Thymus (tissue), 11 donors: ENCODE results near the gene DIP2C. TPM values are rescaled to one million over a fixed set of nuclear protein-coding genes. Genes with fewer than 3 reads are reported as not detected.

ENCODE experiments used
- DNase-seq, 9 donors: peaks; one replicate each; pipeline ENCODE4 v3.0.0-alpha.2; 2013; ENCODE audit warnings: low spot score in 9 of 9, low read depth in 6 of 9, missing footprints in 1 of 9
- H3K27ac ChIP-seq, 2 donors: one replicate each; pipeline ENCODE4 v1.5.1; 2013; ENCODE audit warnings: control low read depth in 1 of 2, low read depth in 1 of 2, low read length in 1 of 2, mild to moderate bottlenecking in 1 of 2, moderate library complexity in 1 of 2
- H3K27me3 ChIP-seq, 2 donors: one replicate each; pipeline ENCODE4 v1.5.1; 2013; ENCODE audit warnings: low read length in 1 of 2; ENCODE audit not compliant: control insufficient read depth in 2 of 2, insufficient read depth in 1 of 2
- H3K36me3 ChIP-seq, 2 donors: one replicate each; pipeline ENCODE4 v1.5.1; 2013; ENCODE audit warnings: low read length in 1 of 2, mild to moderate bottlenecking in 1 of 2, moderate library complexity in 1 of 2; ENCODE audit not compliant: control insufficient read depth in 2 of 2, insufficient read depth in 2 of 2
- H3K4me1 ChIP-seq, 2 donors: one replicate each; pipeline ENCODE4 v1.5.1; 2013; ENCODE audit warnings: low read length in 2 of 2; ENCODE audit not compliant: control insufficient read depth in 2 of 2, insufficient read depth in 2 of 2
- H3K4me3 ChIP-seq, 2 donors: one replicate each; pipeline ENCODE4 v1.5.1; 2013; ENCODE audit warnings: low read length in 2 of 2, control low read depth in 1 of 2, mild to moderate bottlenecking in 1 of 2
- H3K9me3 ChIP-seq, 2 donors: one replicate each; pipeline ENCODE4 v1.5.1; 2013; ENCODE audit warnings: low read length in 1 of 2, mild to moderate bottlenecking in 1 of 2; ENCODE audit not compliant: control insufficient read depth in 2 of 2, insufficient read depth in 1 of 2
- WGBS: extraction: QIAGEN DNeasy Blood & Tissue Kit; methylation state at CpG from one replicate; pipeline ENCODE4 v1.1.7; 2013; 5-methylcytosine and 5-hydroxymethylcytosine counted together
- polyA plus RNA-seq: library from polyadenylated mRNA; stranded (reverse); fragments of 200-250 nt; gene quantifications from one replicate; pipeline ENCODE4 v1.2.3, GENCODE V29; 2013
- total RNA-seq: library from RNA; stranded (reverse); fragments of 120-200 nt; gene quantifications from one replicate; pipeline ENCODE4 v1.2.4, GENCODE V29; 2013
- donor health status: healthy.

The DIP2C gene
- total and polyA plus RNA-seq, 2 donors: 2.2 to 3.4 TPM

DNA sequence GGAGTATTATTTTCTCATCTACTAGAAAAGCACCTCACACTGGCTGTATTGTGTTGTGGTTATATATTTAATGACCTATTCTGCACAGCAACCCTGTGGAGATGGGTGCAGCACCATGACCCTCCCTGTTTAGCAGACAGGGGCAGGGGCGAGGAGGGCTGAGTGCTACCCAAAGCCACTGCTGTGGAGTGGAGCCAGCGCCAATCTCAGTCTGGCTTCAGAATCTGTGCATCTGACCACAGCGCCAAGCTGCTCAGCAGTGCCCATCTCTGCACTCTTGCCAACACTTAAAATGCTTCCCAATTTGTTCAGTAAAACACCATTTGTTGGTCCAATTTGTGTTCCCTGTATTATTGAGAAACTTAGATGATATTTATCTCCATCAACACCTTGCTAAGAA lies 315.1 kb downstream of the DIP2C start:
- WGBS: 98% methylated on average over 3 of the region's 3 CpGs
- Histone ChIP-seq H3K36me3 (no peaks in the 10 kb centered on the region), H3K27me3 (no peaks in the 10 kb centered on the region), H3K4me3 (no peak overlapping the region), H3K4me1 (peaks cover 41 to 82% of the 10 kb centered on the region in 2 donors), H3K9me3 (peaks cover 1 to 15% of the 10 kb centered on the region in 2 donors), H3K27ac (peak overlapping the region; percentile 53 to 97)
- DNase-seq: no peak

DNA sequence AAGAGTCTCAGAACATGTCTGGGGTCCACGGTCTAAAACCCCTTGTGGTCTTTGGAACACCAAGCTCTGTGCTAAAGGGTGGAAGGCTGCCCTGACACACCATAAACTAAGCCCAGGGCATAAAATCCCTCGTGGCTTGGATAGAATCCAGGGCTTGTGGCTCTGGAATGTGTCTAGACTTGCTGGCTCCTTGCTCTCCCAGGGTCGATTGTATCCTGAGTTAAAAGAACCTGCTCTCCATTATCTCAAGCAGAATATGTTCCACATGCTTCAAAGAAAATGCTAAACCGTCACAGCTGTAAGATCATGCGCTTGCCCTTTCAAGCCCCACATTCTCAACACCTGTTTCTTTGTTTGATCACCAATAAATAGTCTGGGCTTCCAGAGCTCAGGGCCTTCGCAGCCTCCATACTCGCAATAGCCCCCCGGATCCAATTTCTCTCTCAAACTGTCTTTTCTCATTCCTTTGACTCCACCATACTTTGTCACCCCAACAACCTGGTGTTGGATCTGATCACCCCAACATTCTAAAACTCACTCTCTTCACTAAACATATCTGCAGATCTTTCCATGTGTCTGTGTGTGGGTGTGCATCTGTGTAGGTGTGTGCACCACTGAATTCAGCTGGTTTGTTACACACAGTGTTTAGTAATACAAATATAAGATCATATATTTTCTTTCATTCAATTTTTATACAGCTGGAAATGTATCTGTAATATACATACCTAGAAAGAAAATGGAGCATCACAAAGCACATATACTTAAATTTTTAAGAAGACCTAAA lies 315.8 kb downstream of the DIP2C start:
- no peaks in the 10 kb centered on the region for H3K36me3 ChIP-seq
- no peaks in the 10 kb centered on the region for H3K27me3 ChIP-seq
- H3K9me3 ChIP-seq: peaks cover 1 to 17% of the 10 kb centered on the region in 2 donors
- DNase-seq: peak in 6 of 9 donors; percentile 53 to 85 (median 60)
- peak overlapping the region; percentile 85 to 97 for H3K27ac ChIP-seq
- H3K4me1 ChIP-seq: peaks cover 41 to 88% of the 10 kb centered on the region in 2 donors
- WGBS: 39% methylated on average over 8 of the region's 8 CpGs
- H3K4me3 ChIP-seq: no peak overlapping the region

DNA sequence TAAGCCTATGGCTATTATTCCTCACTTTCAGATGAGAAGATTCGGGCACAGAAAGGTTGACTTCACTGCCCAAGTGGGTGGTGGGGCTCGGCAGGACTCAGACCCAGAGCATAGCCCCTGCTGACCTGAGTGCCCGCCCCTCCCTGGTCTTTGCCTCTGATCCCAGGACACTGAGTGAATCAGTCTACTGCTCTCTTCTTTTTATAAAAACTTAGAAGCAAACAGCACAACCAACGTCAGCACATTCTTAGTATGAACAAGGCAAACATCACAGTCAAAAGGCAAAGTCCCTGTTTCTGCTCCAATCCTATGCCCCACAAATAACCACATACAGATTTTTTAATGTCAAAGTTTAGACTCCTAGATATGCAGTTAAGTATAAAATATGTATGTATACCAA lies 316.5 kb downstream of the DIP2C start:
- H3K27me3 ChIP-seq: no peaks in the 10 kb centered on the region
- no peaks in the 10 kb centered on the region for H3K36me3 ChIP-seq
- 83% methylated on average over 4 of the region's 4 CpGs for WGBS
- H3K4me1 ChIP-seq: peaks cover 38 to 91% of the 10 kb centered on the region in 2 donors
- peak overlapping the region; percentile 77 to 97 for H3K27ac ChIP-seq
- no peak overlapping the region for H3K4me3 ChIP-seq
- DNase-seq: no peak
- peaks cover 1 to 24% of the 10 kb centered on the region in 2 donors for H3K9me3 ChIP-seq

DNA sequence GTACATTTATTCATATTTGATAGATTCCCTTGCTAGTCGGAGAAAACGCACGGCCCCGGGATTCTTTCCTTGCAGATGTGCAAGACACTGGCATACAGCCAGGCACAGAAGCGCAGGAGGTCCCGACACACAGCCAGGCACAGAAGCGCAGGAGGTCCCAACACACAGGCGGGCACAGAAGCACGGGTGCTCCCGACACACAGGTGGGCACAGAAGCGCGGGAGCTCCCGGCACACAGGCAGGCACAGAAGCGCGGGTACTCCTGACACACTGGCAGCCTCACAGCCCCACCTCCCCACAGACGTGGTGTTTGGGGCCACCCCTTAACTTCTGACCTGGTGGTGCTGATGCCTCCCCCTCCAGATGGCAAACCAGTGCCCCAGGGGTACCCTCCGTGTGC lies 316.9 kb downstream of the DIP2C start:
- no peak overlapping the region for H3K4me3 ChIP-seq
- H3K4me1 ChIP-seq: peaks cover 37 to 89% of the 10 kb centered on the region in 2 donors
- DNase-seq: peak in 1 of 9 donors; percentile 36
- no peaks in the 10 kb centered on the region for H3K27me3 ChIP-seq
- peak overlapping the region; percentile 77 to 97 for H3K27ac ChIP-seq
- H3K9me3 ChIP-seq: peaks cover 1 to 27% of the 10 kb centered on the region in 2 donors
- no peaks in the 10 kb centered on the region for H3K36me3 ChIP-seq
- 87% methylated on average over 17 of the region's 17 CpGs for WGBS

DNA sequence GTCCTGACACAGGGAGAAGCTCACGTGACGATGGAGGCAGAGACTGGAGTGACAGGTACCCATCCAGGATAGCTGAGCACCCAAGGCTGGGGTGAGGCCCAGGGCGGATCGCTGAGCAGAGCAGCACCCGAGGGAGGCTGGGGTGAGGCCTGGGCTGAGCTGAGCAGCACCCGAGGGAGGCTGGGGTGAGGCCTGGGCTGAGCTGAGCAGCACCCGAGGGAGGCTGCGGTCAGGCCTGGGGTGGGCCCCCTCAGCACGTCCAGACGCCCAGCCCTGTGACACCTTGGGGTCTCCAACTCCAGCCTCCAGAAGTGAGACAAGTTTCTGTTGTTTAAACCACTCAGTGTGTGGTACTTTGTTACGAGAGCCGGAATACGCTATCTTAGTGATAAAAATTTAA lies 318.0 kb downstream of the DIP2C start:
- no peaks in the 10 kb centered on the region for H3K27me3 ChIP-seq
- H3K27ac ChIP-seq: no peak overlapping the region
- H3K4me3 ChIP-seq: no peak overlapping the region
- H3K36me3 ChIP-seq: no peaks in the 10 kb centered on the region
- H3K9me3 ChIP-seq: peaks cover 0 to 34% of the 10 kb centered on the region in 2 donors
- WGBS: 89% methylated on average over 13 of the region's 13 CpGs
- H3K4me1 ChIP-seq: peaks cover 32 to 86% of the 10 kb centered on the region in 2 donors
- no peak for DNase-seq

DNA sequence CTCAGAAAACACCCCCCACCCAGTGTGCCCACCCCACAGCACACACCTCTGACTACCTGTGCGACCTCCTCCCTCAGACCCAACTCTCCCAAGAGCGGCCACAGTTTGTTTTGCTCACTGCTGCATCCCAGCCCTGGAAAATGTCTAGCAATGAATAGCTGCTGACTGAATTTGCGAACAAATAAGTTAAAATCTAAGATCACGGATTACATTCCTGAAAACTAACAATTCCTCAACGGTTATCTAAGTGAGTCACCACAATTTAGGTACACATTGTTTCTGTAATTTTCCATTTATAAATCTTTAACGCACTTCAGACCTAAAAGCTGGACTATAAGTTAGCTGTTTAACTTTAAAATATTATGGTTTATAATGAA lies 319.0 kb downstream of the DIP2C start:
- Histone ChIP-seq H3K27me3 (no peaks in the 10 kb centered on the region), H3K4me1 (peaks cover 26 to 86% of the 10 kb centered on the region in 2 donors), H3K27ac (no peak overlapping the region), H3K9me3 (peaks cover 0 to 32% of the 10 kb centered on the region in 2 donors), H3K36me3 (peaks cover 0 to 2% of the 10 kb centered on the region in 2 donors), H3K4me3 (no peak overlapping the region)
- WGBS: 93% methylated on average over 6 of the region's 6 CpGs
- DNase-seq: no peak

DNA sequence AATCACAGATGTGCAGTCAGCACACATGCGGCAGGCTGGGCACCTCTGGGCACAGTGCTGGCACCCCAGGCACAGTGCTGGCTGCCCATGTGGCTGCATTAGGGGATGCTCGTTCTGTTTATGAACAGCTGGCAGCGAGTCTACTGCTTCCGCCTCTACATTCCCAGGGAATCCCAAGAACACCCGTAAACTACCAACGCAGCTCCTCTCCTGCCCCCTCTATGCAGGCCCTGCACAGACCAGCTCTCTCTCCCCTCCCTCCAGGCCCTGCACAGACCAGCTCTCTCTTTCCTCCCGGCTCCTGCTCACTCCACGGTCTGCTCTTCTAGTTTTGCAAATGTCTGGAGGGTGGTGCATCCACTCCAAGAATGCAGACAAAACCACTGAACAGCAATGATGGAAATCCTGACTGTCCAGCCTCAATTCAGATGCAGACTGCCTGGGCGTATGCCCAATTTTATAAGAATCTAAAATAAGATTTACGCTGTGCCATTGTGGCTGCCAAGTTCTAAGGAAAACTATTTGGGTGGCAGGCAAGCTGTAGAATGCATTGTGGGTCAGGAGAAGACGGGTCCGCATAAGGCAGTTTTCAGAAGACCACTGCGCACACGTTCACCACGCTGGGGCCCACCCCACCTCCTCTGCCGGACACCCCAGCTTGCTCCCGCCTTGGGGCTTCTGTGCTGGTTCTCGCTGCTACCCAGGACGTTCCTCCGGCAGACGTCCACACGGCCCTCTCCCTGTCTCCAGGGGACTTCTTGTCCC lies 319.6 kb downstream of the DIP2C start:
- H3K4me1 ChIP-seq: peaks cover 21 to 81% of the 10 kb centered on the region in 2 donors
- no peak for DNase-seq
- H3K27me3 ChIP-seq: no peaks in the 10 kb centered on the region
- WGBS: 96% methylated on average over 22 of the region's 22 CpGs
- peaks cover 0 to 2% of the 10 kb centered on the region in 2 donors for H3K36me3 ChIP-seq
- no peak overlapping the region for H3K4me3 ChIP-seq
- H3K27ac ChIP-seq: no peak overlapping the region
- peaks cover 0 to 27% of the 10 kb centered on the region in 2 donors for H3K9me3 ChIP-seq

DNA sequence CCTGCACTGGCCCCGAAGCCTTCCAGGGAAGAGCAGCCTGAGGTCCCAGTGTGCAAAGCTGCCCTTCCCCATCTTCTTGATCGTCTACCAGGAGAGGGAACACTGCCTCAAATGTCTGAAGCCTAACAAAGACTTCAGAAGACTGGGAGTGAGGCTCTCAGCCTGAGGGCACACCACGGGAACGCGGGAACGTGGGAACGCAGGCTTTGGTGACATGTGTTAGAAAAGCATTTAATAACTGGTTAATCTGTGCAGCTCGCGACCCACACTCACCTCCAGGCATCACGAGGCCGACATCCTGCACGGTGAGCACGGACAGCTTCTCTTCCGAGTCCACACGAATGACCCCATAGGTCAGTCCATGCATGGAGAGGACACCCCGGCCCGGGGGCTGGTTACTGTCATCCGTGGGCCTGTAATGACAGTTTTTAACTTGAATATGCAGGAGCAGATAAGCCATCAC lies 320.2 kb downstream of the DIP2C start:
- H3K4me3 ChIP-seq: no peak overlapping the region
- H3K9me3 ChIP-seq: peaks cover 0 to 27% of the 10 kb centered on the region in 2 donors
- no peak overlapping the region for H3K27ac ChIP-seq
- no peak for DNase-seq
- H3K36me3 ChIP-seq: peaks cover 0 to 2% of the 10 kb centered on the region in 2 donors
- H3K27me3 ChIP-seq: no peaks in the 10 kb centered on the region
- peaks cover 18 to 79% of the 10 kb centered on the region in 2 donors for H3K4me1 ChIP-seq
- 96% methylated on average over 18 of the region's 18 CpGs for WGBS
